Umbilical cord (tissue), 2 donors: ENCODE results near the gene SLC22A23. TPM values are rescaled to one million over a fixed set of nuclear protein-coding genes. Genes with fewer than 3 reads are reported as not detected.

Experiments
- DNase-seq: peaks from one replicate; pipeline ENCODE4 v3.0.0-alpha.2; 2015; ENCODE audit warnings: low spot score
- total RNA-seq: library from RNA; depleted of rRNA; stranded (reverse); fragments of >200 nt; gene quantifications from one replicate; pipeline ENCODE4 v1.2.3, GENCODE V29; 2014; ENCODE audit warnings: low replicate concordance; ENCODE audit not compliant: insufficient read depth

Gene SLC22A23
- total RNA-seq, 1 donor from 2014 or later, result 18.5 TPM

DNA sequence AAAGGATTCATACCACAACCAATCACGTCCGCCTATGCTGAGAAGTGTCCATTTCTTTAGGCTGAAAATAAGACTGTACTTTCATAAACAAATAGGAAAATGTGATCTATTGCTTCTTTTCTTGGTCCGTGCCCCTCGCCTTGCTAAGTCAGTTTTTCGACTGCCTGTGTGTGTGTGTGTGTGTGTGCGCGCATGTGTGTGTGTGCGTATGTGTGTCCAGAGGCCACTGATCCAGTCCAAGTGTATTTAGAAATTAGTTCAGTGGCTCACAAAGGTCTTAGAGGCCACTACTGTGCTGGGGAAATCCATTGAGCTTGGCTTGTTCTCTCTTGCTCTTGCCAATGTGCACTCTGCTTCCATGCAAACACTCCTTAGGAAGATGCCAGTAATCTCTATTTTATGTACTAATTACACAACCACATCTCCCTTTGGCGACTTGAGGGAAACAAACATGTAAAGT lies 50.5 kb downstream of the SLC22A23 start:
- DNase-seq, result no peak

- no peak for DNase-seq
Observed at GRCh38 chr6:3405679-3406078, 51.2 kb downstream of the SLC22A23 start.

- no peak for DNase-seq
Observed at GRCh38 chr6:3405182-3405518, 51.7 kb downstream of the SLC22A23 start.

GRCh38 chr6:3403238-3404173 lies 53.3 kb downstream of the SLC22A23 start:
- no peak for DNase-seq

DNA sequence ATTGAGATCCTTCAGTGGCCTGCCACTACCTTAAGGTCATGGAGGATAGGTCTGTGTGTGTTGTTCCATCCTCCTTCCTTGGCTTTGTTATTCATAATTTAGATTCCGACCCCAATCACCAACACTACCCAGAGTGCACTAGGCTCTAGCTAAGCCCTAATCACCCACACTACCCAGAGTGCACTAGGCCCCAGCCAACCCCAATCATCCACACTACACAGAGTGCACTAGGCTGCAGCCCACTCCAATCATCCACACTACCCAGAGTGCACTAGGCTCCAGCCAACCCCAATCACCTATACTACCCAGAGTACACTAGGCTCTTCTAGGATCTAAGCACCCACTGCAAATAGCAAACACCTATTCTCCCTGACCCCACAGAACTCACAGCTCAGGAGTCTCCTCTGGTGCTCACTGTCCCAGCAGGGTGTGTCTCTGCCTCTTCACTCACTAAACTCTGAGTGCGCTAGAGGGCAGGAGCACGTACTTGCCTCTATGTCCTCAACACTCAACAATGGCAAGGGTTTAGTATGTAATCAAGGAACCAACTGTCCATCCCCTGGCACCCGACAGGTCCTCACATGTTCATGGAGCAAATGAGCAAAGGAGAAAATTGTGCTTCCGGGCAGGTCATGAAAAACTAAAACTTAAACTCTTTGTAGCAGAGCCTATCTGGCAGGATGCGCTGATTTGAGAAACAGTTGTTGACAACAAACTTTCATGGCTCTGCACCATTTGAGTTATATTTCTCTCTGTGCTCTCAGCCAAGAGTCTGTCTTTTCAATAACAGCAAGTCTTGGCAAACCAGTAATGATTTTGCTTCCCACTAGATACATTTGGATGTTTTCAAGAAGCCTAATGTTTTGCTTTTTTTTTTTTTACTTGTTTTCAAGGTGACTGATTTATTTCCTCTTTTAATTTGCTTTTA lies 54.3 kb downstream of the SLC22A23 start:
- DNase-seq, result no peak

- DNase-seq, result no peak
Observed at GRCh38 chr6:3400162-3400561, 56.7 kb downstream of the SLC22A23 start.

DNA sequence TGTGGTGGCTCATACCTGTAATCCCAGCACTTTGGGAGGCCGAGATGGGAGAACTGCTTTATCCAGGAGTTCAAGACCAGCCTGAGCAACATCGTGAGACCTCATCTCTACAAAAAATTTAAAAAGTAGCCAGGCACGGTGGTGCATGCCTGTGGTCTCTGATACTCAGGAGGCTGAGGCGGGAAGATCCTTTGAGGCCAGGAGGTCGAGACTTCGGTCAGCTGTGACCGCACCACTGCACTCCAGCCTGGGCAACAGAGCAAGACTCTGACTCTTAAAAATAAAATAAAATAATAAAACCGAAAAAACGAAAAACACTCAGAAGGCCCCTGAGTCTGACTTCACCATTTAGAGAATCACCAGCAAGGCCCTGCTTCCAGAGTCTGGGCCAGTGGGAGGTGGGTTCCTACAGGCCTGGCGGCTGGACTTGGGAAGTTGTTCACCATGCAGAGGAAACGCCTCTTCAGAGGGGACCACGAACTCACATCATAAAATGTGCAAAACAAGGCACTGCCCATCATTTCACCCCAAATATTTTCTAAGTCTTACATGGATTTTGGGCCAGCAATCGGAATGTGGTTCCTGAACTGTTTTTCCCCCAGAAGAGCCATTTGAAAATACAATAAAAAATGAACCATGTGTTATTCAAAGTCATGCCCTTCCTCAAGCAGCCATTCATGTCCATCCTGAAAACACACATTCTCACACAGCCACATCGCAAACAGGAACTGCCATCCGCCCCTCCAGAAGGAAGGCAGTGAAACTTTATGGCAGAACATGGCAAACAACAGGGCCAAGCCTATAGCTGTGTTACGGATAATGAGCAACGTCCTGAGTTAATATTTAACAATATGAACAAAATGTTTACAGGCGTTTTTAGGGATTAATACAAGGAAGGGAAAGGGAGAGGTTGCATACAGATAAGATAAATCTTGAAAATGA lies 57.8 kb downstream of the SLC22A23 start:
- DNase-seq, result no peak

- DNase-seq, result no peak
Observed at GRCh38 chr6:3398165-3398562, 58.7 kb downstream of the SLC22A23 start.

DNA sequence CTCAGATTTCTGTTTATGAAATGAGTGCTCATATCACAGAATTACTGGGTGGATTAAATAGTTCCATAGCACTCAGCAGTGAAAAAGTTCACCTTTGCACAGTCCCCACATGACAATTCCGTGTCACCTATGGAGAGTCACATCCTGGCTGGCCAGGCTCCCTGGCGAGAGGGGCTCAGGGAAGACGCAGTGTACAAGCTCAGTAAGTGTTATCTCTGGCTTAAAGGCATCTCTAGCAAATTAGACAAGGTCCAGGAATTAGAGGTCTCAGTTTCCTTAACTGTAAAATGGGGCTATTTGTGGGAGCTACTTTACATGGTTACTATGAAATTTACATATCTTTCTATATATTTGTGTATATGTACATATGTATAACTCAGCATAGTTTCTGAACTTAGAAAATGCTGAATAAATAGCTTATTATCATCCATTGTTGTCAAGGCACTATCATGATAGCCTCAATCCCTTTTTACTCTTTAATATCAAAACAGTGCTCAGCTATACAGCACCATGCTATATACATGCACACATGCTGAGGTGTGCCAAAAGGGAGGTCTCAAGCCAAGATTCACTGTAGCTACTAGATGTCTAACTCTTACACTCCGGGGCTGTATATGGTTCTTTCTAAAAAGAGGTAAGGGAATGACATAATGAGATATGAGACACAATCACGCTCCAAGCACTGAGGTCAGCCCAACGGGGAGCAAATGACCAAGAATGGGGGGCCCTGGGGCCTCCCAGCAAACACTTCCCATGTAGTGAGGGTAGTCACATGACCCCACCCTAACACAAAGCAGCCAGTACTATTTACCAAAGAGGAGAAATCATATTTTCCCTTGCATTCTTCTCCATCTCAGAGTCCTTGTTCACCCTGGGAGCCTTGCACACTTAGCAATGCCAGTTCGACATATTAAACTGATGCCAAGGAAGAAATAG lies 59.4 kb downstream of the SLC22A23 start:
- DNase-seq, result no peak

- no peak for DNase-seq
Observed at GRCh38 chr6:3396503-3397180, 60.2 kb downstream of the SLC22A23 start.

DNA sequence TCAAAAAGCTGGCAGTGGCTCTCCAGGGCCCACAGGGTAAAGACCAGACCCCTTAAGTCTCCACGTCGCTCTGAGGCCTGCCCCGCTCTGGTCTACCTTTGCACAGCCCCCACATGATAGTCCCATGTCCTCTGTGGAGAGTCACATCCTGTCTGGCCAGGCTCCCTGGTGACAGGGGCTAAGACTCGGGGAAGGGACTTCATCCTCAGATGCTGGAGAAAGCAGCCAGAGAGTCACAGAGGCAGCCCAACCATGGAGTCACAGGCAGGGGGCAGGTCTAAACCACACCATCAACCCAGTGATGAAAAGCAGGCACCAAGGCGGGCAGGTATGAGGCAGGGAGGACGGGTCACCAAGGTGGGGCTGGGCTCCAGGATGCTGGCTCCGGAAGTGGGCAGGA lies 62.2 kb downstream of the SLC22A23 start:
- DNase-seq, result no peak

- DNase-seq, result no peak
Observed at GRCh38 chr6:3393836-3394202, 63.0 kb downstream of the SLC22A23 start.

DNA sequence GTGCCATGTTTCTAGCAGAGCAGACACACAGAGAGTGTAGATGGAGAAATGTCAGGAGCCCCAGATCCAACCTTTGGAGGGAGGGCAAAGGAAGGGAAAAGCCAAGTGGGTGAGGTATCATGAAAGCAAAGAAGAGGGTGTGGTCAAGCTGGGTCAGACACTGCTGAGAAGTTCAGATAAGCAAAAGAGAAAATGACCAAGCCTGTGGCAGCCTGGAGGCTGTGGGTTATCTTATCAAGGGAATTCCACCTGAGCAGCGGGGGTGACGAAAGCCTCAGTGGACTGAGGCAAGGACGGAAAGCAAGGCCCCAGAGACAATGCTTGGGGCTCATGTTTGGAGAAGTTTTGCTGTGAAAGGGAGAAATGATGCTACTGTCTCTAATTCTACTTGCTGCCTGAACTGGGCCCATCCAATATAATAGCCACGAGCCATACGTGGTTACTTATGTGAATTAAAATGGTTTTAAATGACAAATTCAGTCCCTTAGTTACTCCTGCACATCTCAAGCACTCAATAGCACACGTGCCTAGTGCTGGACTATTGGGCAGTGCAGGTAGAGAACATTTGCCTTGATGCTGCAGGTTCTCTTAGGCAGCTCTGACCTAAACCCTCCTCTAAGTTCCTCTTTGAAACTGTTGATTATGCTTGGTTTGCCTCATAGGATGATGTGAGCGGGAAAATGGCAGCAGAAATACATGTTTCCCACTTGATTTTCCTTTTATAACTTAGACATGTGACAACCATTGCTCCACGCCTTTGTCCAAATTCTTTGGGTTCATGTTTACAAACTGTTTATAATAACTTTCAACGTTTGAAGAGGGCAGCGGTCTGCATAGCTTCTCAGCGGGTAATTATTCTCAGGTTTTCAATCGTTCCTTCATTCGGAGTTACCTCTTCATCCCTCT lies 63.7 kb downstream of the SLC22A23 start:
- DNase-seq, result no peak

DNA sequence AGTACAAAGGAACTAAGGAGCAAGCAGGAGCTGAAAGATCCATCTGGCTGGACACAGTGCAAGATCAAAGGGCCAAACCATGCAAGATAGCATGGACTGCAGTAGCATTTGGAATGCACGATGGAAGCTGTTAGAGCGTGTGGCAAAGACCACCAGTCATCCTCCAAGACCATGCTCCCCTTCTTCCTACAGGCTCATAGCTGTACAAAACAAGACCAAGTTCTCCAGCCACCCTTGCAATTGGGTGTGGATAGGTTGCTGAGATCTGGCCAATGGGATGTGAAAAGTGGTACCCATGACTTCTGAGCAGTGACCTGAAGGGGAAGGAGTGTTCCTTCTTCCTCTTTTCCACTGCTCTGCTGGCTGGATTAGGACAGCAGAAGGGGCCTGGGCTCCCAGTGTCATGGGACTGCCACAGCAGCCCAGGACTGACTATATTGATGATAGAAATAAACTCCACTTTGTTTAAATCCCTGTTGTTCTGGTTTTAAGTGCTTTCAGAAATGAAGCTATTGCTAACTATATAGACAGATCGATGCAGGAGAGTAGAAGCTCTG lies 64.9 kb downstream of the SLC22A23 start:
- no peak for DNase-seq

DNA sequence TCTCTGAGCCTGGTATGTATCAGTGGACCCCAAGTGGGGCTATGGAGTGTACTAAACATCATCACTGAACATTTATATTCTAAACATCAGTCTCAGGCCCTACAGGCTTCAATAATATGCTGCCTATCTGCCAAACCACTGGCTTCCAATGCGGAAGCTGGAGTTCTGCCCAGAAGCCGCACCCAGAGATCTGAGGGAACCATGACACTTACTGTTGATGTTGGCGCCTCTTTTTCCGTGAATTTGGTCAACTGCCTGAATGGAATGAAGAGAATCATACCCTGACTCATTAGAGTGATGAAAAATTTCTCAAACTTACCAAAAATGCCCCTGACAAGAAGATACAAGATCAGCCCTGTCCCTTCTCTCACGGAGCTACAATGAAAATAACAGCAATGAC lies 66.2 kb downstream of the SLC22A23 start:
- no peak for DNase-seq

GRCh38 chr6:3389390-3390167 lies 67.3 kb downstream of the SLC22A23 start:
- no peak for DNase-seq

- no peak for DNase-seq
Observed at GRCh38 chr6:3388786-3389185, 68.1 kb downstream of the SLC22A23 start.
